Psoas muscle (tissue), 8 donors: ENCODE data around the gene METTL4. TPM values are rescaled to one million over a fixed set of nuclear protein-coding genes. Genes with fewer than 3 reads are reported as not detected.

Source experiments
- ATAC-seq, 4 donors: fragments of 200-7000 bp; cut with Tn5 transposase; one replicate each; pipeline ENCODE4 v1.9.1; 2020; ENCODE audit warnings: moderate library complexity in 3 of 4, mild to moderate bottlenecking in 2 of 4
- DNase-seq, 2 donors: peaks; one replicate each; pipeline ENCODE4 v3.0.0-alpha.2; 2020
- H3K27ac ChIP-seq: fragments of 200-600 bp; one replicate; pipeline ENCODE4 v1.8.0; 2022
- H3K27me3 ChIP-seq, 3 donors: fragments of 200-600 bp in 1 of 3; one replicate each; pipeline versions ENCODE4 v1.6.1 to v1.8.0; 2013 to 2022; ENCODE audit warnings: low read length in 2 of 3, mild to moderate bottlenecking in 2 of 3, moderate library complexity in 1 of 3; ENCODE audit not compliant: insufficient read depth in 3 of 3
- H3K36me3 ChIP-seq, 2 donors: fragments of 200-600 bp in 1 of 2; one replicate each; pipeline versions ENCODE4 v1.6.1 to v1.8.0; 2013 to 2022; ENCODE audit warnings: low read depth in 1 of 2, mild to moderate bottlenecking in 1 of 2, moderate library complexity in 1 of 2; ENCODE audit not compliant: insufficient read depth in 1 of 2
- H3K4me1 ChIP-seq: fragments of 200-600 bp; one replicate; pipeline ENCODE4 v1.8.0; 2022
- H3K4me3 ChIP-seq: fragments of 200-600 bp; one replicate; pipeline ENCODE4 v1.8.0; 2022; ENCODE audit warnings: mild to moderate bottlenecking
- H3K9me3 ChIP-seq: fragments of 200-600 bp; one replicate; pipeline ENCODE4 v1.8.0; 2022
- CTCF ChIP-seq: fragments of 200-600 bp; IDR thresholded peaks from one replicate; pipeline ENCODE4 v1.8.0; 2022; ENCODE audit warnings: antibody characterized with exemption
- WGBS, 3 donors: extraction: QIAGEN DNeasy Blood & Tissue Kit; methylation state at CpG; one replicate each; pipeline versions ENCODE4 v1.1.6 to v1.1.7; 2013; 5-methylcytosine and 5-hydroxymethylcytosine counted together
- intact Hi-C, 2 donors: fragments of 100-400 bp; cut with DNase I; formaldehyde crosslinking; loops; one replicate each; pipeline versions ENCODE4 v1.11.0 to v1.14.2; 2022
- polyA plus RNA-seq, 3 donors: library from polyadenylated mRNA; stranded (reverse); fragments of 200-250 nt; gene quantifications; one replicate each; pipeline ENCODE4 v1.2.3, GENCODE V29; 2013
- total RNA-seq, 4 donors: library from RNA; stranded (reverse); fragmentation: NEBNext Ultra II Directional in 2 of 4; extraction: Animal tissue kit (Norgen Biotek cat#: 25700) in 2 of 4; gene quantifications; one replicate each; pipeline versions ENCODE4 v1.2.1 to v1.2.4, GENCODE V29; 2021 to 2023
- donor health status: healthy with polysubstance abuse.
- donor health status: DM: no; HTN: no; CAD: no; lungs with moderate emphysema.
- donor health status: Bipolar disorder and iron deficiency.
- donor health status: healthy.
- donor health status: DM: yes; HTN: yes; CAD: no.
- donor health status: DM: no; HTN: no; CAD: no.
- donor health status: DM: no; HTN: no; CAD: no.
- donor health status: DM: yes; HTN: yes; CAD: no.

METTL4 gene
- total and polyA plus RNA-seq, 7 donors, result 2.7 to 5.0 (median 3.9) TPM

- Histone ChIP-seq H3K27ac (no peak overlapping the region), H3K4me1 (peaks cover 15% of the 10 kb centered on the region), H3K36me3 (no peaks in the 10 kb centered on the region), H3K9me3 (no peaks in the 10 kb centered on the region), H3K27me3 (no peaks in the 10 kb centered on the region), H3K4me3 (no peak overlapping the region)
- no peak for TF ChIP-seq CTCF
- ATAC-seq, result no peak
- DNase-seq, result no peak
- WGBS, 3 donors, result 40 to 57% (median 47%) methylated on average over 2 of the region's 2 CpGs
- intact Hi-C loops, result loop anchor here in 1 of 2 donors (5.0 kb wide), 1 partner anchor 84 kb away; the partner anchor contains the start of gene SMCHD1
These were observed 2.1 kb upstream of the METTL4 start for GRCh38 chr18:2573408-2573807.

- Histone ChIP-seq H3K36me3 (no peaks in the 10 kb centered on the region), H3K9me3 (no peaks in the 10 kb centered on the region), H3K4me1 (peaks cover 15% of the 10 kb centered on the region), H3K4me3 (no peak overlapping the region), H3K27me3 (no peaks in the 10 kb centered on the region), H3K27ac (no peak overlapping the region)
- intact Hi-C loops, result loop anchor here in 1 of 2 donors (5.0 kb wide), 1 partner anchor 84 kb away; the partner anchor contains the start of gene SMCHD1
- TF ChIP-seq CTCF, result no peak
- 21 to 26% (median 24%) methylated on average over 5 of the region's 5 CpGs for WGBS, 3 donors
- ATAC-seq (no peak), DNase-seq (no peak)
These were observed 1.6 kb upstream of the METTL4 start for GRCh38 chr18:2572892-2573291.

- ATAC-seq (no peak), DNase-seq (no peak)
- WGBS, 3 donors, result 0 to 1% (median 0%) methylated on average over 1 of the region's 1 CpG
- intact Hi-C loops, result loop anchor here in 1 of 2 donors (5.0 kb wide), 1 partner anchor 85 kb away; the partner anchor contains the start of gene SMCHD1
- Histone ChIP-seq H3K4me1 (peaks cover 15% of the 10 kb centered on the region), H3K27me3 (no peaks in the 10 kb centered on the region), H3K36me3 (peaks cover 0 to 2% of the 10 kb centered on the region in 2 donors), H3K4me3 (peak overlapping the region; percentile 81), H3K27ac (no peak overlapping the region), H3K9me3 (no peaks in the 10 kb centered on the region)
- TF ChIP-seq CTCF, result no peak
These were observed 865 bp upstream of the METTL4 start for GRCh38 chr18:2572171-2572569.

DNA sequence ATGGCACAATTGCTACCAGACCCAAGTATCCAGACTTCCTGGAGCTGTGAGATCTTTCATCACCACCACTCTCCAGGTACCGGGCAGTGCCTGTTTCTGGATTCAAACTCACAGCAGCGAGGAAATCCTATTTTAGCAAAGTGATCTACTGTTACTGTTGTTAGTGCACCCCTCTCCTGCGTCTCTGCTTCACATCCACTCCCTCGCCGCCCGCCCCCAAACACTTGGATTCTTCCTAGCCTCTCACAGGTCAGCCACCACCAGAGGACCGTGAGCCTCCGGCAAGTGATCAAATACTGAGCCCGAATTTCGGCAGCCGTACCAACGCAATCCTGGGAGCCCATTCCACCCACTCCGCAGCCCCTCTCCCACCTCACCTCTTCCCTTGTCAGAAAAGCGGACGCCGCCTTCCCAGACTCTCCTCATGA lies 519 bp downstream of the METTL4 start:
- intact Hi-C loops, result loop anchor here in 1 of 2 donors (5.0 kb wide), 1 partner anchor 87 kb away; the partner anchor contains the start of gene SMCHD1
- TF ChIP-seq CTCF, result peak; percentile 12
- ATAC-seq, result peak; percentile 79 to 94 (median 88)

More for the DNA sequence above, 519 bp downstream of the METTL4 start:
- Histone ChIP-seq H3K9me3 (no peaks in the 10 kb centered on the region), H3K27ac (peak overlapping the region; percentile 96), H3K4me1 (peaks cover 15% of the 10 kb centered on the region), H3K27me3 (no peaks in the 10 kb centered on the region), H3K36me3 (peaks cover 0 to 16% of the 10 kb centered on the region in 2 donors), H3K4me3 (peak overlapping the region; percentile 81)
- WGBS, 3 donors, result 0 to 1% (median 0%) methylated on average over 16 of the region's 16 CpGs
- peak; percentile 71 to 88 for DNase-seq
